Stimulated activated CD8-positive, alpha-beta memory T cell treated with anti-CD3 and anti-CD28 coated beads, Interleukin-4, amount 100 ng/mL, for 48 hours (primary cell): Measurements from ENCODE around the gene ZFHX3.
A peak's percentile ranks its signal among the peaks of the same experiment; 100 is the strongest.

Experiments used
- DNase-seq: peaks from one replicate; pipeline ENCODE4 v3.0.0-alpha.2; 2020

The ZFHX3 gene

GRCh38 chr16:73067671-73068540 is 20.0 kb upstream of the ZFHX3 start:
- DNase-seq = no peak

GRCh38 chr16:73066927-73067670 is 19.2 kb upstream of the ZFHX3 start:
- DNase-seq = no peak

GRCh38 chr16:73066331-73066926 is 18.5 kb upstream of the ZFHX3 start:
- DNase-seq = no peak

DNA sequence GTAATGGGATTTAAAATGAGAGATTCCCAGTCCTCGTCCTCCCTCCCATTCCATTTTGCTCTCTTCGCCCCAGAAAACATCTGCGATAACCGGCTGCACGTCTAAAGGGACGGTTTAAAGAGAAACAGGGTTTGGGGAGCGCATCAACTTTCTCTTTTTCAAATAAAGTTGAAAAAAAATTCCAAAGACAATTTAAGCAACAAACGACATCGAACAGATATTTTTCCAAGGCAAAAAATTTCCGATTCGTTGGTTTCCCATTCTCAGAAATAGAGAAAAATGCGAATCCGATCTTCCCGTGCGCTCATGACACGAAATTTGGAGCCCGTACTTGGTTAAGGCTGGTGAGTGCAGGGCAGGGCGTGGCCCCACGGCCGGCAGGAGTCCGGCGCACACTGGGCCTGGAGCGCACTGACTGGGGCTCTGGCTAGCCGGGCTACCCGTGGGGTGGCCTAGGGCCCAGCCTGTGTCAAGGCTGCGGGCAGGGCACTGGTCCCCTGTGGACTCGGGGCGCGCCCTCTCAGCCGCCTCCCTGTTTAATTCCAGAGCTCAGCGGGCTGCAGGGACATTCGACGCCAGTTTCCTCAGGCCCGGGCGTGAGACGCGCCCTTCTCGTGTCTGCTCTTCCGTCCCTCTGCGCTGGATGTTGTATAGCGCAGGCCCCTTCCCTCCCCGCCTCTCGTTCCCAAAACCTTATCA is 17.9 kb upstream of the ZFHX3 start:
- no peak for DNase-seq

DNA sequence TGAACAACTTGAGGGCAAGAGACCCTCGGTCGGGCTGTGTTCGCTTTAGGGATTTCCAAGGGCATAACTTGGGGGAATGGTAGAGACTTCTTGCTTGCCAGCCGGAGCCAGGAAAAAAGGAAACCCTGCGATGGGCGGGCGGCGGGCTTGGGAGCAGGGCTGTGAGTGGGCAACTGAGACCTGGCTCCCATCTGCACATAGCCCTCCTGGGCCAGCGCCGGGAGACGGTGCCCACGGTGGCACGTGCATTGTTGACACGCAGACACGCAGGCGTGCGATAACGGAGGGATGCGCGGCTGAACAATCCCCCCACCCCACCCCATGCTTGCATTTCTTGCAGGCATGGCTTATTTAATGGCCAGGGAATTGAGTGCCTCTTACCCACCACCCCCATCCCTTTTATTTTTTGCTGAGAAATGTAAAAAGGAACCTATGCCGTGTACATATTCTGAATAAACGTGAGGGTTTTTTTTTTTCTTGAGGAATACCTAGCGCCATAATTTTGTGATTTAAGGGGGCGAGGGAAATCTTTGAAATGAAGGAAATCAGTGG is 17.1 kb upstream of the ZFHX3 start:
- no peak for DNase-seq

DNA sequence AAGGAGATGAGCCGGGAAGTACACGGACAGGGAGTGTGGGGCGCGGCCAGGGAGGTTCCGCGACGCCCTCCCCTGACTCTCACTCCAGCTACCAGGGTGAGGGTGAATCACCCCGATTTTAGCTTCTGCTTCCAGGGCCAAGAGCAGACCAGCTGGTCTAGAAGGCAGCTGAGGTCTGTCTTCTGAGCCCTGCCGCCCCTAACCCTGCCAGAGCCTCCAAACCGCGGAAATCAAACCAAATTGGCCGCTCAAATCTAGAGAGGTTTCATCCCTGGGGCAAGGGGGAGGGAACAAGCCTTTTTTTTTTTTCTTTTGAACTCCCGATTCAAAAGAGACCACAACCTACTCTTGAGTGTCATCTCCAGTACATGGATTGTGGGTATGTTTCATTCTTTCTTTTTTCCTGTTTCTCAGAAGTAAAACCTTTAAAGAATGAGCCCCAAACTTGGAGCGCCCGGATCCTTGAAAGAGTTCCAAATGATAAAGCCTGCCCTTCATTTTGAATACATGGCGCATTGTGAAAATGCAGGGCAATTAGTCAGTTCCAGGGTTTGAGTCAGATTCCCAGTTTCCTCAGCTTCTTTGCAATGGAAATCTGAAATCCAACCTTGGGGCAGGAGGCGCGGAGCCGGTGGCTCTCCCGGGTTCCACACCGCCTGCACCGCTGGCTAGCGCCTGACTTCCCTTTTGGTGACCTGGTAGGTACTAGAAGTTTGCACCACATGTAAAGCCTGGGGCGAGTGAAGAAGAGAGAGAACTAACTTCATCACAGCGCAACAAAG is 16.5 kb upstream of the ZFHX3 start:
- no peak for DNase-seq

DNA sequence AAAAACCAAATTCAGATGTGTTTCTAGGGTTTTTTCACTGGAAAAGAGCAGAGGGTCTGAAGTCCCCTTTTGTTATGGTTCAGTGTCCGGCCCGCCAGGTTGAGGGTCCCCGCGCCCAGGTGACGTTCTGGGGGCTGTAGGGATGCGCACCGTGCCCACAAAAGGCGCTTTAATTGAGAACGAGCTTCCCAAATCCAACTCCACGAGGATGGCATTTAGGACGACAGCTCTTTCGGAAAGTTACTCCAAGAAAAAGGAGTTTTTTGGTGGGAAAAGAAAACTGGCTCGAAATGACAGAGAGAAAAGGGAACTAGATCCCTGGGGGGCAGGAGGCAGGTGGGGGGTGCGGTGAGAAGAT is 15.9 kb upstream of the ZFHX3 start:
- no peak for DNase-seq

DNA sequence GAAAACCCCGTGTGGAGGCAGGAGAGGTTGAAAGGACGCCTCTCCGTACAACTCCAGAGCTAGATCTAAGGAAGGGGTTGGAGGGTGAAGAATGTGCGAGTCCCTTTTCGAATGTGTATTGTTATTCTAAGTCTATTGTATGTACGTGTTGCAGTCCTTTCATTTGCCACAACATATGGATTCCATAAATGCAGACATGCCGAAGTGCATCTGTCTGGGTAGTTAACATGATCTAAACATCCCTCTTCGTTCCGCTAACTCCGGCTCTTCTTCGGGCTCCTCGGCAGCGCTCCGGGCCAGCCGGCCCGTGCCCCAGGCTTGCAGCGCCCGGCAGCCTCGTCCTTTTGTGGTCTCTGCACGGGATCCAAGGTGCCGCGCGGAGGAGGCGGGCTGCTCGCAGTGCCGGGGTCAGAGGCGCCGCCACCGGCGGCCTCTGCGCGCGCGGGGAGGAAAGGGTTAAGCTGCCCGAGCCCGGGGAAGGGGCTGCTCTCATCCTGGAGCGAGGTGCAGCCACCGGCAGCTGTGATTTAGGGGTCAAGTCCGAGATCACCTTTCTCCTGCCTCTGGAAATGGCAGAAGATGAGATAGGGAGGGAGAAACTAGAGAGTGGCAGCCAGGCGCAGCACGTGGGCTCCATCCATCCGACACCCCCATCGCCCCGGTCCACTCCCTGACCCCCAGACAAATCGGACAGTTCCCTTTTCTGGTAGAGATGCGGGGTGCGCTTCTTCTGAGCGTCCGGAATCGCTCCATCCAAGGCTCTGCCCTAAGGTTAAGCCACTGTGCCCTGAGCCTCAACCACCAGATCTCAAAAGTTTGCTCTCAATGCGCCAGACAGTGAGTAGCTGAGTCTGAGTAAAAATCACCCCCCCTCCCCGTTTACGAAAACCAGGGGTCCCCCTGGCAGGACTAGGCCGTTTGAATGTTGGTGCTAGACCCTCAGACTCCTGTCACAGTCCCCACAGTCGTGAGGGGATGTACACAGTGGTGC is 15.1 kb upstream of the ZFHX3 start:
- DNase-seq = no peak

DNA sequence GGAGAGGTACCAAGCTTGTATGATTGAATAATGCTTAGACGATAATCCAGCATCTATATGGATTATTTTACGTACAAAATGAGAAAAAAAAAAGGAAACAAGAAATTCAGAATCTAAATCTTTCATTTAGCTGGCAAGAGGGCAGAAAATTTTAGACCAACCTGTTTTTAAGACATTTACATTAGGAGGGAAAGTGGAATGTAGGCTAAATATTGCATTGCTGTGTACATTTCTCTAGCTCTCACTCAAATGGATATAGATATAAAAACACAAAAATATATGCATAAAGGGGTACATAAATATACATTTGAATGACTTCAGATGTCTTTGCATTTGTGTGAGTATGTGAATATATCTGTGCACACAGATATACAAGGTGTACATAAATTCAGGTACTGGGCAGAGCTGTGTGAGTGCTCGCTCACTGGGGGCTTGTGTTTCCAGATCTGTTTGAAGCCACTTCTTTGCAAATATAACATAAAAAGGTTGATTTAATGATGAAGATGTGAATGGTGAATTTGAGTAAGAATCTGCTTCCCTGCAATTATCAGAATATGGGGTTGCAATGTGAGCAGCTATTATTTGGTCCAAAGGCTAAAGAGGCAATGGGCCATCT is 14.2 kb upstream of the ZFHX3 start:
- no peak for DNase-seq

DNA sequence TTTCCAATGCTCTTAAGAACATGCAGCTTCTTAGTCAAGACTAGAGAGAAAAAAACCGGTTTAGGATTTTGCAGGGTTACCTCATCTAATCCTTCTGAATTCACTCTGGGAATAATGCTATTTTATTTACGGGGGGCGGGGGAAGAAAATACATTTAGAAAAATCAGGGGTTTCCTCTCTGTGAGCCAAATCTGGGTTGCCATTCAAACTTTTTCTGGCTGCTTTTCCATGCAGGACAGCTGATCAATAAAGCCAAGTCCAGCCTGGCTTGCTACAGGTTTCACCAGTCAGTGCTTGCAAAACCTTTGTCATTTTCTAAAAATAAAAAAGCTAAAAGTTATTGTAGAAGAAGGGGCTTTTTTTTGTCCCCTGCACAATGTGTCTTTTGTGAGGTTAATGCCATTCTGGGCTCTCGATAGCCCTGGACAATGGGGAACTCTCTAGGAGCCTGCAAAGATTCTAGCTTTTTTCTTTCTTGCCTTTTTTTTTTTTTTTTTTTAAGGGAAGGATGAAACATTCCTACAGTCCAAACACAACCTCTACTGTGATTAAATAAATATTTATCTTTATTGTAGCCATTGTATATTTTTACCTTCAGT is 13.1 kb upstream of the ZFHX3 start:
- no peak for DNase-seq

GRCh38 chr16:73059779-73060615 is 12.1 kb upstream of the ZFHX3 start:
- no peak for DNase-seq

- DNase-seq = peak; percentile 31
Observed at GRCh38 chr16:73058616-73059409, 10.9 kb upstream of the ZFHX3 start.

DNA sequence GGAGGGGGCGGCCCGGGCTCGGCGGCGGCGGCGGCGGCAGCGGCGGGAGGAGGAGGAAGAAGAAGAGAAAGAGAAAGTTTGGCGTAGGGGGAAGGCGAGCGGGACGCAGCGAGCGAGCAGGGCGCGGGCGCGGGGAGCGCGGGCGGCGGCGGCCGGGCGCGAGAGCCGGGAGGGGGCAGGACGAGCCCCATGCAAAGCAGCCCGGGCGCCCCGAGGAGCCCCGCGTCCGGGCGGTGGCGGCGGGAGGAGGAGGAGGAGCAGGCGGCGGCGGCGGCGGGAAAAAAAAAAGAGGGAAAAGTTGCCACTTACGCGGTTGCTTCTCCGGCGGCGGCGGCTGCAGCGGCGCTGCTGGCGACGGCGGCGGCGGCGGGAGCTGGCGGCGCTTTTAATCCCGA is 10.3 kb upstream of the ZFHX3 start:
- peak; percentile 39 for DNase-seq

- no peak for DNase-seq
Observed at GRCh38 chr16:73057291-73058210, 9.6 kb upstream of the ZFHX3 start.

DNA sequence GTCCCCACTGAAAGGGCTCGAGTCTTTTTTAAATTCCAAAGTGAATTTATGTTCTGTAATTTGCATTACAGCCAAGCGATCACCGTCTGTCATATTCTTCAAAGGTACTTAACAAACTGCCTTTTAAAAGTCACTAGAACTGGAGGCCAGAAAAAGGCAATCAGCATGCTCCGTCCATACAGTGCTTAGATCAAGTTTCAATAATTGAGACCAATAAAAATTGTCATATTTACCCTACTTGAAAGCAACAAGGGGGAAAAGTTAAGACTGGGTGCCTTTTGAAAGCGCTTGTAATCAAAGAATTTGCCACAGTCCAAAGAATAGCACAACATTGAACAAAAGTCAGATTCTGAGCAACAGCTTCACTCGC is 9.0 kb upstream of the ZFHX3 start:
- DNase-seq = no peak

DNA sequence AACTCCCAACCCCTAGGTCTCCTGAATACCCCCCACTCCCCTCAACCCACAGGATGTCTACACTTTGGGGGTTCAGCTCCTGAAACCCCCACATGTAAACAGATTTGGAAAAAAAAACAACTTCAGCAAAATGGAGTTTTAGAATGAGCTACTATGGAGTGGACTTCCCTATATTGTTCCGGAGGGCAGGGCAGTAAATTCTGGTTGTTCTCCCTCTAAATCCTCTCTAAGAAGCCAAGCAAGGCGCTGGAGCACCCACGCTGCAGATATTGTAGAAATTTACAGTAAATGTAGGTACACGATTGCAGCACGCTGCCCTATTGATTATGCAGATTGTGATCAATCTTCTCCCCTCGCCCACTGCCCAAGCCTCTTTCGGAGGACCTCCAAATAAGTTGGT is 8.5 kb upstream of the ZFHX3 start:
- DNase-seq = no peak

- DNase-seq = no peak
Observed at GRCh38 chr16:73054813-73055482, 7.0 kb upstream of the ZFHX3 start.
